Tibial nerve (tissue), 3 donors: ENCODE measurements around the gene DMTF1.

Experiments
- EP300 ChIP-seq, 2 donors: sonication (generic); formaldehyde crosslinking; IDR thresholded peaks; one replicate each; pipeline ENCODE4 v1.6.1; 2017; ENCODE audit warnings: antibody characterized with exemption in 2 of 2, mild to moderate bottlenecking in 1 of 2
- POLR2A ChIP-seq, 2 donors: fragments of 450-650 bp; IDR thresholded peaks; one replicate each; pipeline ENCODE4 v1.6.1; 2017; ENCODE audit warnings: antibody characterized with exemption in 2 of 2, mild to moderate bottlenecking in 2 of 2, moderate library complexity in 2 of 2

- TF ChIP-seq POLR2A (IDR thresholded peaks at IDR 0.05): no peak
- no peak for TF ChIP-seq EP300 (IDR thresholded peaks at IDR 0.05)
Measured at GRCh38 chr7:87137271-87137670, 15.0 kb upstream of the DMTF1 start.
